22Rv1 (cell line): ENCODE data around the gene SLC9B2.

ENCODE experiments used
- CTCF ChIP-seq: fragments of 450-650 bp; IDR thresholded peaks from 2 replicates; pipeline ENCODE4 v1.5.1; 2017; ENCODE audit warnings: mild to moderate bottlenecking
- ZFX ChIP-seq: fragments of 450-650 bp; IDR thresholded peaks from 2 replicates; pipeline ENCODE4 v1.6.1; 2017; ENCODE audit warnings: antibody characterized with exemption, borderline replicate concordance

GRCh38 chr4:103032574-103032973 lies 44.0 kb downstream of the SLC9B2 start:
- TF ChIP-seq CTCF (peak; percentile 68), ZFX (no peak)
